ENCODE measurements around the gene DMRT3. TPM values are rescaled to one million over a fixed set of nuclear protein-coding genes. Genes with fewer than 3 reads are reported as not detected.
A peak's percentile ranks its signal among the peaks of the same experiment; 100 is the strongest.

DMRT3 gene
- total and polyA plus RNA-seq, 10 donors = not detected

- DNase-seq = no peak
- Histone ChIP-seq H3K27me3 (replicated peaks in 1 of 7) (peaks cover 26 to 100% (median 98%) of the 10 kb centered on the region in 7 donors), H3K4me3 (peak overlapping the region in 1 of 8 donors; percentile 25), H3K36me3 (no peaks in the 10 kb centered on the region), H3K27ac (no peak overlapping the region), H3K4me1 (peaks cover 16 to 63% (median 39%) of the 10 kb centered on the region in 6 donors), H3K9me3 (peaks cover 0 to 5% (median 0%) of the 10 kb centered on the region in 8 donors)
- no peak for TF ChIP-seq POLR2AphosphoS5 (IDR thresholded peaks at IDR 0.05)
- no peak for TF ChIP-seq POLR2A (IDR thresholded peaks at IDR 0.05)
- WGBS, 5 donors = 7 to 19% (median 11%) methylated on average over 46 to 57 of the region's 57 CpGs
- intact Hi-C loops (cut with DNase I; ENCODE audit: low total_unique reads) = no loop called here
These were observed 6.1 kb upstream of the DMRT3 start for GRCh38 chr9:970151-970996.

- no peak for DNase-seq
- intact Hi-C loops (cut with DNase I; ENCODE audit: low total_unique reads) = no loop called here
- no peak overlapping the region for H3K27ac ChIP-seq
- H3K36me3 ChIP-seq = no peaks in the 10 kb centered on the region
- H3K4me1 ChIP-seq = peaks cover 20 to 77% (median 50%) of the 10 kb centered on the region in 6 donors
- 2 to 4% (median 4%) methylated on average over 32 to 42 of the region's 42 CpGs for WGBS, 5 donors
- TF ChIP-seq POLR2A (IDR thresholded peaks at IDR 0.05) (no peak), CTCF (IDR thresholded peaks at IDR 0.05 in 8 of 11, conservative IDR thresholded peaks at IDR 0.05 in 3 of 11) (peak in 1 of 11 experiments; percentile 10)
- peaks cover 26 to 100% (median 100%) of the 10 kb centered on the region in 7 donors for H3K27me3 ChIP-seq (replicated peaks in 1 of 7)
- peak overlapping the region in 7 of 8 donors; percentile 18 to 62 (median 33) for H3K4me3 ChIP-seq
- H3K9me3 ChIP-seq = peaks cover 0 to 5% (median 0%) of the 10 kb centered on the region in 8 donors
These were observed 4.5 kb upstream of the DMRT3 start for GRCh38 chr9:971901-972500.

GRCh38 chr9:972501-973294 is 3.8 kb upstream of the DMRT3 start:
- Histone ChIP-seq H3K36me3 (no peaks in the 10 kb centered on the region), H3K4me1 (peaks cover 20 to 75% (median 51%) of the 10 kb centered on the region in 6 donors), H3K27me3 (replicated peaks in 1 of 7) (peaks cover 26 to 100% (median 99%) of the 10 kb centered on the region in 7 donors), H3K4me3 (peak overlapping the region in 6 of 8 donors; percentile 22 to 62 (median 34)), H3K27ac (no peak overlapping the region), H3K9me3 (peaks cover 0 to 5% (median 0%) of the 10 kb centered on the region in 8 donors)
- 6 to 10% (median 7%) methylated on average over 32 to 68 of the region's 68 CpGs for WGBS, 5 donors
- no peak for DNase-seq
- TF ChIP-seq CTCF (IDR thresholded peaks at IDR 0.05 in 8 of 11, conservative IDR thresholded peaks at IDR 0.05 in 3 of 11) (no peak), POLR2AphosphoS5 (IDR thresholded peaks at IDR 0.05) (no peak), POLR2A (IDR thresholded peaks at IDR 0.05) (no peak)
- intact Hi-C loops (cut with DNase I; ENCODE audit: low total_unique reads) = no loop called here

GRCh38 chr9:973295-973834 is 3.1 kb upstream of the DMRT3 start:
- Histone ChIP-seq H3K36me3 (no peaks in the 10 kb centered on the region), H3K27ac (no peak overlapping the region), H3K4me1 (peaks cover 20 to 71% (median 51%) of the 10 kb centered on the region in 6 donors), H3K4me3 (peak overlapping the region in 1 of 8 donors; percentile 62), H3K27me3 (replicated peaks in 1 of 7) (peaks cover 26 to 100% (median 96%) of the 10 kb centered on the region in 7 donors), H3K9me3 (peaks cover 0 to 5% (median 0%) of the 10 kb centered on the region in 8 donors)
- no peak for DNase-seq
- TF ChIP-seq POLR2A (IDR thresholded peaks at IDR 0.05) (no peak), POLR2AphosphoS5 (IDR thresholded peaks at IDR 0.05) (no peak), CTCF (IDR thresholded peaks at IDR 0.05 in 8 of 11, conservative IDR thresholded peaks at IDR 0.05 in 3 of 11) (no peak)
- intact Hi-C loops (cut with DNase I; ENCODE audit: low total_unique reads) = no loop called here
- WGBS, 5 donors = 14 to 16% (median 15%) methylated on average over 14 to 17 of the region's 17 CpGs

Measured in spleen (tissue), 11 donors.